ENCODE results near the gene PCDH15. TPM values are rescaled to one million over a fixed set of nuclear protein-coding genes. Genes with fewer than 3 reads are reported as not detected.

The PCDH15 gene
- 10 to 100 TPM in 2 of 4 donors, 1 to 10 TPM in 2; 4.0 to 12.9 (median 9.6) TPM for polyA plus RNA-seq (ENCODE audit: insufficient read length in 4 of 4)

DNA sequence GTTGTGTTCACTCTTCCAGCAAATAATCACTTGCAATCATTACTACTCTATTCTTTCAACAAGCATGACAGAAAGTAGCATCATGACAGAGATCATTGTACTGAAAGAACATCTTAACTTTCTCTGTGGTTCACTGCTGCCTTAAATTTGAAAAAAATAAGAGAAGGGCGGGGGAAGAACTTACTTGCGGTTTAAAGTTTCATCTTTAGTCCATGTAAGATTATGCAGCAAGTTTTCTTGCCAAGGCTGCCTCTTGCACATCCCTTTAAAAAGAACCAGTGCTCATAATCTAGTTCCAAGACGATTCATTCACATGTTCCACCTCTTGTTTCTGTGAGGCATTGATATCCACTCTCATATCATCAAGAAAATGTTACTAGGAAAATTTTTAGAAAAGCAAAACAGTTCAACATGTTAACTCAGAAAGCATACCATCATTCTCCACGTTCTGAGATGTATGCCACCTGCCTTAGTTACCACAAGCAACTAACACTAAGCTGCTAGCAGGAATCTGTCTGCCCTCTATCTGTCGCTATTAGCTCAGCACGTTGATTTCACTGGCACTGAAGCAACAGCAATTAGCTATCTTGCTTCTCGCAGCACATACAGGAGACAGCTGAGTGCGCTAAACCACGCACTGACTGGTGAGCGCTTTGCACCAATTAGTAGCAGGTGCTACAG, at the start of gene PCDH15:
Gene PCDH15 (minus strand): TSS at position 491 of the 681 bp plus-strand sequence. CDS start 136,969 bp downstream, outside the sequence.
- DNase-seq (ENCODE audit: low read depth in 4 of 4, low spot score in 3 of 4): peak in 3 of 4 donors; percentile 54 to 62 (median 54)

DNA sequence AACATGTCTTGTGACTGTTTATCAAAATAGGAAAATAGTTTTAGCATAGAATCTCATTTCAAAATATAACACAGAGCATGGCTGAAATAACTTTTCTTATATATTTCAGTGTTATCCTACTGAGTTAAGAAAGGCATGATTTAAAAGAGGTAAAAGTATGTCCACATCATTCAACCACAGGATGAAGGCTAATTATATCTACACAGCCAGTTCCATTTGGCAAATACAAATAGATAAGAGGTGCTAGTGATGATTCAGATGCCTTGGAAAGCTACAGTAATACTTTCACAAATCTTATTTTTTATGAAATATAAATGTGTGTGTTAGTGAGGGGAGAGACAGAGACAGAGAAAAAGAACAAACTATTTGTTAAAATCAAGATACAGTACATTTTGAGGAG, 42.9 kb upstream of the PCDH15 start:
- DNase-seq (ENCODE audit: low read depth in 4 of 4, low spot score in 3 of 4): no peak

DNA sequence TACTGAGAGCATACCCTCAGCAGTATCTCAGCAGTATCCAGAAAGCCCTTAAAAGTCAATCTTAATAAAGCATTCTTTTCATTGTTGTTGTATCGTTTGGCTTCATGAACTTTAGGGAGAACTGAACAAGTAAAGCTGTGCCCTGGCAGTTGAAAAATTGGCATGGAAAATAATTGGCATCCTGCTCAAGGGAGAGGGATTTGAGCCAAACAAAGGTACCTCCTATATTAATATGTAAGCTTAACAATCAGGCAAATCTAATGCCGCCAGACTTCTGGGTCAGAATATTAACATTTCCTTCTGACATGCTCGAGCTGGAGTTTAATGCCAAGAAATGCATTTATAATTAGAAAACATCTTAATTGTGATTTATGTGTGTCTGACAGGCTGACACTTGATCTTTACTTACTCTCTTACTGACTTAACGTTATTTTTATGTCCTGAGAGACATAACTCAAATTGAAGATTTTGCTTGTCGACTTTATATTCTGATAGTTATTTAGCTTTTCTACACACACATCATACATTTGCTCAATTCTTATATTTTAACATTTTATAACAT, 42.1 kb upstream of the PCDH15 start:
- DNase-seq (ENCODE audit: low read depth in 4 of 4, low spot score in 3 of 4): no peak

DNA sequence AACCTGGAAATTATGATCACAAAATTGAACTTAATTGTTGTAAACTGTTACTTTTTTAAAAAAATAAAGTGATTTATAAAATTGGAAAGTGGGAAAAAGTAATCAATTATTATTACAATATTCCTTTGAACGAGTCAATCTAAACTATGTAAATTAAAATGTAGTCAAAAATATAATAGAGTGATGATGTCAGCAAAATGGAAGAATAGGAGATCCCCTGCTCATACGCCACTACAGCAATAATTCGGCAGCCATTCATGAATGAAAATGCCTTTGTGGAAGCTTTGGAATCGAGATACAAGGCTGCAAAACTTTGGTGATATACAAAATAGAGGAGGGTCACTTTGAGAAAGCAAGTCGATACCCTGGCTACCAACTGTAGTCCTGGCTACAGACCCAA, 36.4 kb upstream of the PCDH15 start:
- DNase-seq (ENCODE audit: low read depth in 4 of 4, low spot score in 3 of 4): no peak

DNA sequence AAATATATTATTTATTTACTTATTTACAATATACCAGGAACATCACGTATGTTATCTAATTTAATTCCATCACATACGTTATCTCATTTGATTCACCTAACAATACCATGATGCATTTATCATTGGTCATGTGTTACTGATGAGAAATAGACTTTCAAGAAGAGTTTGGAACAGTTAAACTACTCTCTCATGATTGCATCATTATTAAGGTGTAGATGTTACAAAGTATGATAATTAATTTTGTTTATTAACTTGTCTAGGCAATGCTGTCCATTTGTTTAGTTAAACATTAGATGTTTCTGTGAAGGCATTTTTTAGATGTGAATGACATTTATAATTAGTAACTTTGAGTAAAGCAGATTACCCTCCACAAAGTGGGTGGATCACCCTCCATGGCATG, 32.0 kb upstream of the PCDH15 start:
- DNase-seq (ENCODE audit: low read depth in 4 of 4, low spot score in 3 of 4): no peak

DNA sequence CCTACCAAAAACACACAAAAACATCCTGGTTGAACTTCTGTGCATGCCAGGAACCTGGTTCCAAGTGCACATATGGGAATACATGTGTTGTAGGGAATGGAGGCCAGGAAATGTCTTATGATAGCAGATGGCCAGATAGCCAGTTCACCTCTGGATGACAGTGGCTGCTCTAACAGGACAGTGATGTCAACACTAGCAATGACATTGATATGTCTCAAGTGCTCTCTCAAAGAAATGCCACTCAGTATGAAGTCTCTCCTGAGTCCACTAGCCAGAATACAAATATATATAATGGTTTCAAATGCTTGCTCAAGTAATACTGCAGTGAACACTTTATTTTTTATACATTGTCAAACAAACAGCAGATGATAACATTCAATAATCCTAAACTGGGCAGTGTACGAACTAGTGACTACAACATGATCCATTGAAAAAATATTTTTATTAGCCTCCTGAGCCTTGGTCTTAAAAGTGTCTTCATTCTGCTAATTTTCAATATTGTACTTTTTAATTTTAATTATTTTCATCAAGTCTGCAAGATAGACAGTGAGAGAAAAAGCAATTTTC, 26.0 kb upstream of the PCDH15 start:
- DNase-seq (ENCODE audit: low read depth in 4 of 4, low spot score in 3 of 4): no peak

DNA sequence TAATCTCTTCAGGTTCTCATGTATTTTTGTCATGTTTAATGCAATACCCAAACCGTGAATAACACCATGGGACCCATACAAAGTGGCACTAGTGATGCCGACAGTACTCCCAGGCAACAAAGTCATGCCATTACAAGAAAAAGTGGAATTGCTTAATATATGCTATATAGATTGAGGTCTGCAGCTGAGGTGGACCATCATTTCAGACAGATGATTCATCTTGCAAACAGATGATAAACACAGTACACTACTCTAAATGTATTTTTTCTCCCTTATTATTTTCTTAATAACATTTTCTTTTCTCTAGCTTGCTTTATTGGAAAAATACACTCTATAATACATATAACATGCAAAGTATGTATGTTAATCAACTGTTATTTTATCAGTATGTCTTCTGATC, 14.6 kb upstream of the PCDH15 start:
- no peak for DNase-seq (ENCODE audit: low read depth in 4 of 4, low spot score in 3 of 4)

DNA sequence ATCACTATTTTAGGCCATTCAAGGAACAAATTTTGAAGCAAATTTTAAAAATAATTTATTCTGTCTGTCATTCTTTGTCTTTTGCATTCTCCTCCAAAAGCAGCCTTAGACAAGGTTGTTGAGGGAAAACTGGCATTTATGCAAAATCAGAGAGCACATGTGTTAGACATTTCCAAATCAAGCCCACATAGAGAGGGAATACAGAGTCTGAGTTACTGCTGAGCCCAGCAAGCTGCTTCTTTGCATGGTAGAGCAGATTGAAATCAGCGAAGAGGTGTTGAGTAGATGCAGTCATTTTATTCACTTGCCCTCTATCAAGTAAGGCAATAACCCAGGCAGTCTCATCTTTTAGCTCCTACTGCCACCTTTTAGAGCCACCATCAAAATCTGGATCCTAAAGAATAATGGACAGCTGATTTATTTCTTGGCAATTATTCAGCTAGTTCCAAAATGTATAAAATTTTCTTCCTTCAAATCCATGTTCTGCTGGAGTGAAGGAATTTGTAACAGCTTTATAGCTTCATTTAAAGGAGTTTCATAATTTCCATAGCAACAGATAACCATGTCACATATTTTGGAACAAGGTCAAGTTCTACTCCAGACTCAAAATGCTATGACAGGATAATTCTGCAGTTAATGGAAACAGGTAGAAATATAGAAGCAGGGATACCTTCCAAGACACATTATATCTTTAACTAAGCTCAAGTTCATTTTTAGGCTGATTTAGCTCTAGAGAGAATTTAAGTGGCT, 7.3 kb upstream of the PCDH15 start:
- DNase-seq (ENCODE audit: low read depth in 4 of 4, low spot score in 3 of 4): no peak

DNA sequence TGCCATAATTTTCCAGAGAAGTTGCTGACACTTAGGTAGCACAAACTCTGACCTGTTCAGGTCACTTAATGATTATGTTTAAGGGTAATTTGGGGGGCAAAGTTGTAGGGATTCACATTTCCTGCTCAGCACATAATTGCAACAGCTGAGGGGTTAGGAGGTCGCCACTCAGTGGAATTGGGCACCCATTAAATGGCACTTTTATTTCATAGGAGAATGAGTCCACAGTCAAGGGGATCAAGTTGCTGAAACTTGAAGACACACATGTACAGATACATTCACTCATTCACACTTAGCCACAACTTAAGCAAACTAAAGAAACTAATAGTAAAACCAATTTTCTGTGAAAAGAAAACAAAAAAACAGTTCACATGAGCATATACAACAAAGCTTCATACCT, 1.5 kb downstream of the PCDH15 start:
- no peak for DNase-seq (ENCODE audit: low read depth in 4 of 4, low spot score in 3 of 4)

DNA sequence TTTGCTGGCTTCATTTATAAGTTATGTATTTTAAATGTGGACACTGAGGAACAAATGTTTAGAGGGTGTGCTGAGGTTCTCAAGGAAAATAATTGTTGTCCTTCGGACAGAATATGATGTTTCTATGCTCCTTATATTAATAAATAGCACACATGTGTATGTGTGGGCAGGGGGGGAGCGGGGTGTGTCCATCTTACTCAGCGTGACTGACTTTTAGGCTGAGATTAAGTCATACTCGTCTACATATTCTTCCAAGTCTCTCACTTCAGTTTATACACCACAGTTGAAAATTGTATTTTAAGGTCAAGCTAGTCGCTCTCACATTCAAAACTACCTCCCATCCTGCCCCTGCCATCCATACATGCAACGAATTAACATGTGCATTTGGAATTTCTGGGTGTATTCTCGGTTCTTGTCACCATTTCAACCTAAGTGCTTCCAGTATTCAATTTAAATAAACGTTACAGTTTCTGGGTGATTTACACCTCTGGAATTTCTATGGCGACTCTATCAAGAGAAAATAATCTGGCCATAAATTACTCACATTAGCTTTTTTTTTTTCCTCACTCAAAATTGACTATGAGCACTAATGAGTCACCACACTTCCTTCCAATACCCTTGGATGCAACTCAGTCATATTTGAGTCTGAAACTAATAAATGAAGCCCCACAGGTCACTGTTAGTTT, 3.3 kb downstream of the PCDH15 start:
- DNase-seq (ENCODE audit: low read depth in 4 of 4, low spot score in 3 of 4): no peak

DNA sequence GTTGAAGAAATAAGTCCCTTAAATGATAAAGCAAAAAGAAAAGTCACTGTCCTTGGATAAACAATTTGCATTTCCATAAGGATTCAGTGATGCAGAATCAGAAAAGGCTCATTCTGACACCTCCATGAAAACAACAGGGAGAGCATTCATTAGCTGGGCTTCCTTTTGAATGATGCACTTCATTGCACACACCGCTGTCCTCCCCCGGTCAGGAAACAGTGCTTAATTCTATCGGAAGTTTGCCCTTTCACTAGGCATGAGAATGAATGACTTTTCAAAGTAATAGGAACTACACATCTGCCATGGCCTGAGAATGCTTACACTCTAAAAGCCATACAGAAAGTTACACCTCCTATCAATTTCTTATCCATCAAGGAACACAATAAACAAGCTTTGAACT, 4.2 kb downstream of the PCDH15 start:
- no peak for DNase-seq (ENCODE audit: low read depth in 4 of 4, low spot score in 3 of 4)

DNA sequence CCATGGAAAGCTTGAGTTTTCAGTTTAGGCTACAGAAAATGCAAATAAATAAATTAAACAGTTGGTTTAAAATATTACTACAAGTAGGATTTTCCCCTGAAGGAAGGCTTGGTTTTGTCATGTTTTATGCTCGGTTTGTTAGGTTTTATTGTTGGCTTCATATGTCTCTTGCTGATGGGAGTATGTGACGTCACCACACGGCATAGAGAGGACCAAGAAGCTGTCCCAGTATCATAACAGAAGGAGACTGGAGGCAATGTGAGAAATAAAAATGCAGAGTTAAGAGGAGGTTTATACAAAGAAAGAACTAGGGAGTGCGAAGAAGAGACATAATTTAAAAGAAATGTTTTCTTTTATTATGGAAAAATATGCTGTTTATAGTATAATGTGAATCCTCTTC, 24.4 kb downstream of the PCDH15 start:
- no peak for DNase-seq (ENCODE audit: low read depth in 4 of 4, low spot score in 3 of 4)

DNA sequence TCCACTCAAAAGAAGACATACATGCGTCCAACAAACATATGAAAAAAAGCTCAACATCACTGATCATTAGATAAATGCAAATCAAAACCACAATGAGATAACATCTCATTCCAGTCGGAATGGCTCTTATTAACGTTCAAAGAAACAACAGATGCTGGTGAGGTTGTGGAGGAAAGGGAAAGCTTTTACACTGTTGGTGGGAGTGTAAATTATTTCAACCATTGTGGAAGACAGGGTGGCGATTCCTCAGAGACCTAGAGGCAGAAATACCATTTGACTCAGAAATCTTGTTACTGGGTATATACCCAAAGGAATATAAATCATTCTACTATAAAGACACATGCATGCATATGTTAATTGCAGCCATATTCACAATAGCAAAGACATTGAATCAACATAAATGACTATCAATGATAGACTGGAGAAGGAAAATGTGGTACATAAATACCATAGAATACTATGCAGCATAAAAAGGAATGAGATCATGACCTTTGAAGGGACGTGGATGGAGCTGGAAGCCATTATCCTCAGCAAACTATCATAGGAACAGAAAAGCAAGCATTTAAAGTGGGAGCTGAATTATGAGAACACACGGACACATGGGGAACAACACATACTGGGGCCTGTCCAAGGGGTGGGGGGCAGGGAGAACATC, 28.4 kb downstream of the PCDH15 start:
- no peak for DNase-seq (ENCODE audit: low read depth in 4 of 4, low spot score in 3 of 4)

DNA sequence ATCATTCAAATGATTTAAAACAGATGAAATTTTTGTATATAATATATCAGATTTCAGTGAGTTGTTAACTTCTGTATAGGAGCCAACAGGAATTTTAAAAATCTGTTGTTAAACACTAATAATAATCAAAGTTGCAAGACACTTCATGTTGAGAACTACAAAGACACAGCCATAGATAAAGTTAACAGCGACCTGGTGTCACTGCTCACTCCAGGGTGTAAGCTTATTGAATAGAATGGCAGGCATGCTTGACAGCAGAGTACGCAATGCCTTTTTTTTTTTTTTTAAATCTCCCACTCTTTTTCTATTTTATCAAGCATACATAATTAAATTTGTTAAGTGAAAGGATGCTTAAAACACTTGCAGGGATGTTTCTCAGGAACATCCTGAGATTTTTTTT, 32.0 kb downstream of the PCDH15 start:
- no peak for DNase-seq (ENCODE audit: low read depth in 4 of 4, low spot score in 3 of 4)

DNA sequence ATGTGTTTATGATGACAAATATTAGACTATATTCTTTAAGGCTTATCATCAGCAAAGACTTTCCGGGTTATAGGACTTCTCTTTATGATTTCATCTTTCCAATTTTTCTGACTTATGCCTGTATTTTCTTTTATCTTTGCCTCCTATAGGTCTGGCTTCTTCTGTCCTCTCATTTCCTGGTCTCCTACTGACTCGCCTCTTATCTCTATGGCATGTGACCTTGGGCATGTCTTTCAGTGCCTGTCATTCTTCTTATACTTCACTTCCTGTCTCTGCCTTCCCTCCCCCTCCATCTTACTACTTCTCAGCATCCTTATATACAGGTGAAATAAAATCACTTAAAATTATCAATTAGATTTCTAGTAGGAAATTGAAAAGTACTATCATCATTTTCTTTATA, 42.2 kb downstream of the PCDH15 start:
- DNase-seq (ENCODE audit: low read depth in 4 of 4, low spot score in 3 of 4): no peak

DNA sequence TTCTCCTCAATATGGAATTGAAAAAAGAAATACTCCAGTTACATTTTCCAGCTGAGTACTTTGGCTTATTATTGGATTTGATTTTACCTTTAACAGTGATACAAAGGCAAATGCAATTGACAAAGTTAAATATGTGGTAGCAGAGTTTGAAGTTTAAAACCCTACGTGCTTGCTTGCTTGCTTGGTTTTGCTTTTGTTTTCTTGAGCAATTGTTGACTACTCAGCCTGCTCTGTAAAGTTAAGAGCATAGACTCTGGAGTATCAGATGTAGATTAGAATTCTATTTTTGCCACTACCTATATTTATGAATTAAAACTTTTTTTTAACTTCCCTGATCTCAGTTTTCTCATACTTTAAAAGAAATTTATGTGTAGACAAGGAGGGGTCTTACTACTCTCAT, 51.4 kb downstream of the PCDH15 start:
- no peak for DNase-seq (ENCODE audit: low read depth in 4 of 4, low spot score in 3 of 4)

DNA sequence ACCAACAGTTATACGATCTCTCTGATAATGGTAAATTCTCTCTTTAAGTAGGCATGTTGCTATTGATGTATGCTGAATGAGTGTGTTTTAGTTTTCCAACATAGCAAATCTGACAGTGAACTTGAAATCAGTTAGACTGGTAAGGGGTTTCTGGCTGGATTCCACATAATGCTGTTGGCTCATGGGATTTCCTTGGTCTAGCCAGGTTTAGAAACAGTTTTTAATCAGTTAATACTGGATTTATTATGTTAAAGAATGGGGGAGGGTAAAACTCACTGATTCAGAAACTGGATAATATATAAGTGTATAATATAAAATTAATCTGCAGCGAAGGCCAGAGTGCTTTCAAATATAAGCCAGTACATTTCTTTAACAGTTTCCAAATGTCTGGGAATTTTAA, 55.6 kb downstream of the PCDH15 start:
- DNase-seq (ENCODE audit: low read depth in 4 of 4, low spot score in 3 of 4): no peak

DNA sequence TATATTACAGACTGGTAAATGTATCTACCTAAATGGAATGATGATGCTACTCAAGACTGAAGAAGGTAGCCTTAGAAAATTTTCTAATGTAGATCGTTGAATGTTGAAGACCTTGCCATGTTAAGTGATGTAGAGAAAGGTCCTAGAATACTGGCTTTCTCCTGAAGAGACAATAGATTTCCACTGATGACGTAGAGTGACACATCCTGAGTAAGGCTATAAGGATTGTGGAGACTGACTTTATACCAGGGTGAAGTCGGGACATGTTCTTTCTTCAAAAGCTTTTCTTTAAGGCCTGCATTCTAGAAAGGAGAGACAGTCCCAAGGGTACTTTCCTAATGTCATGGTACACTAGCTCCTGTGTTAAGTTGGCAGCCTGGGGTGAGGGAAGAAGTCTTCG, 58.6 kb downstream of the PCDH15 start:
- DNase-seq (ENCODE audit: low read depth in 4 of 4, low spot score in 3 of 4): no peak

DNA sequence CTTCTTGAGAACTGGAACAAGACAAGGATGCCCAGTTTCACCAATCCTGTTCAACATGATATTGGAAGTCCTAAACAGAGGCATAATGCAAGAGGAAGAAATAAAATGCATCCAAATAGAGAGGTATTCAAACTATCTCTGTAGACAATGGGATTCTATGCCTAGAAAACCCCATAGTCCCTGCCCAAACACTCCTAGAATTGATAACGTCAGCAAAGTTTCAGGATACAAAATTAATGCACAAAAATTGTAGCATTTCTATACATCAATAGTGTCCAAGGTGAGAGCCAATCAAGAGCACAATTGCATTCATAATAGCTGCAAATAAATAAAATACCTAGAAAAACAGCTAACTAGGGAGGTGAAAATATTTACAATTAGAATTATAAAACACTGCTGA, 72.5 kb downstream of the PCDH15 start:
- no peak for DNase-seq (ENCODE audit: low read depth in 4 of 4, low spot score in 3 of 4)

DNA sequence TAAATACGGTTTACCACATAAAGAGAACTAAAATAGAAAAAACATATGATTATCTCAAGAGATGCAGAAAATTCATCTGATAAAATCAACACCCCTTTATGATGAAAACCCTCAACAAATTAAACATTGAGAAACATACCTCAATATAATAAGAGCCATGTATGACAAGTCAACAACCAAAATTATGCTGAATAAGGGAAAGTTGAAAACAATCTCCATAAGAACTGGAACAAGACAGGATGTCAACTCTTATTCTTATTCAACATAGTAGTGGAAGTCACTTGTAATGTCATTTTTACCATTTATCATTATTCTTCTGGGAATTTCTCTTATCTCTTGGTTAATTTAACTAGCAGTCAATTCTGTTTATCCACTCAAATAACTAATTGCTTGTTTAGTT, 79.0 kb downstream of the PCDH15 start:
- DNase-seq (ENCODE audit: low read depth in 4 of 4, low spot score in 3 of 4): no peak

DNA sequence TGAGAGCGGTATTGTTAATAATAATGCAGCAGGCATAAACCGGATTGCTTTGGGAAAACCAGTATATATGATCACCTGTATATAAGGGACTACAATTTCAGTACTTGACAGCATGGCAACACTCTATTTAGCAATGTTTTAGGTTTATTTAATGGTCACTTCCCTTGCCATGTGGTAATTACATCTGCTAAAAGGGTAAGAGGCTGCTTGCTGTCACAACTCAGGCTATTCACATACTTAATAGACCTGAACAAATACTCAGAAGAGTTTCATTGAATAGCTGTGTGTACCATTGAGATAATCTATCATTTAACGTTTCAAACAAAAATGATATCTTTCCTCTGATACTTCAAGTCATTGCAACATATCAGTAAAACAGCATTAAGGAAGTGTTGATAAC, 90.1 kb downstream of the PCDH15 start:
- DNase-seq (ENCODE audit: low read depth in 4 of 4, low spot score in 3 of 4): no peak

All from left renal pelvis (tissue), 4 donors.